ENCODE data around the gene ADD1.

ADD1 gene

GRCh38 chr4:2977211-2978088, 133.8 kb downstream of the ADD1 start:
- H3K4me2 ChIP-seq (ENCODE audit: low read length): no peak overlapping the region
- H3K27ac ChIP-seq: no peak overlapping the region
- no peak for TF ChIP-seq CTCF (IDR thresholded peaks at IDR 0.05)
- H3K79me2 ChIP-seq: no peaks in the 10 kb centered on the region
- no peaks in the 10 kb centered on the region for H3K9me3 ChIP-seq (ENCODE audit: control insufficient read depth, low read length)
- H3K27me3 ChIP-seq (ENCODE audit: control insufficient read depth, insufficient read depth, low read length): no peaks in the 10 kb centered on the region
- H3K36me3 ChIP-seq (ENCODE audit: control insufficient read depth, insufficient read depth, low read length): no peaks in the 10 kb centered on the region
- H3K9ac ChIP-seq: no peak overlapping the region
- H2AFZ ChIP-seq: no peak overlapping the region
- no peaks in the 10 kb centered on the region for H3K4me1 ChIP-seq
- no peak overlapping the region for H3K4me3 ChIP-seq (ENCODE audit: low read depth, low read length)
